NCI-H146 (cell line): ENCODE measurements around the gene IL18.
"Not testable (repeated sequence)": the region's sequence is repeated elsewhere in the genome, so short reads cannot be mapped to it uniquely, and the experiment has no call there.

ENCODE experiments used
- DNase-seq: peaks from one replicate; lab custom pipeline; 2025; lab: John Stamatoyannopoulos, UW

The IL18 gene

GRCh38 chr11:112163875-112164685 lies at the start of gene IL18:
Gene IL18, minus strand, starts transcription at chr11:112164094. Its CDS starts 9,041 bp downstream, at chr11:112155053.
- no peak for DNase-seq

GRCh38 chr11:112212710-112213109 lies 48.8 kb upstream of the IL18 start:
- no peak for DNase-seq

GRCh38 chr11:112212290-112212689 lies 48.4 kb upstream of the IL18 start:
- no peak for DNase-seq

GRCh38 chr11:112211536-112211935 lies 47.6 kb upstream of the IL18 start:
- DNase-seq: no peak

- DNase-seq: no peak
These were observed 47.0 kb upstream of the IL18 start for GRCh38 chr11:112210890-112211289.

GRCh38 chr11:112206071-112206470 lies 42.2 kb upstream of the IL18 start:
- DNase-seq: no peak

- no peak for DNase-seq
These were observed 36.4 kb upstream of the IL18 start for GRCh38 chr11:112200252-112200651.

GRCh38 chr11:112199101-112199500 lies 35.2 kb upstream of the IL18 start:
- DNase-seq: not testable (repeated sequence)

- no peak for DNase-seq
These were observed 32.7 kb upstream of the IL18 start for GRCh38 chr11:112196519-112197087.

GRCh38 chr11:112195951-112196351 lies 32.1 kb upstream of the IL18 start:
- no peak for DNase-seq

- DNase-seq: not testable (repeated sequence)
These were observed 31.2 kb upstream of the IL18 start for GRCh38 chr11:112195113-112195512.

- no peak for DNase-seq
These were observed 22.4 kb upstream of the IL18 start for GRCh38 chr11:112186304-112186703.

- DNase-seq: no peak
These were observed 22.0 kb upstream of the IL18 start for GRCh38 chr11:112185883-112186282.

GRCh38 chr11:112182867-112183266 lies 19.0 kb upstream of the IL18 start:
- DNase-seq: no peak

GRCh38 chr11:112179601-112180000 lies 15.7 kb upstream of the IL18 start:
- no peak for DNase-seq

- no peak for DNase-seq
These were observed 15.0 kb upstream of the IL18 start for GRCh38 chr11:112178936-112179335.

GRCh38 chr11:112178428-112178827 lies 14.5 kb upstream of the IL18 start:
- no peak for DNase-seq

GRCh38 chr11:112177589-112177988 lies 13.7 kb upstream of the IL18 start:
- no peak for DNase-seq

GRCh38 chr11:112176077-112176476 lies 12.2 kb upstream of the IL18 start:
- DNase-seq: no peak

- peak; percentile 45 for DNase-seq
These were observed 11.7 kb upstream of the IL18 start for GRCh38 chr11:112175599-112175952.

- peak; percentile 78 for DNase-seq
These were observed 11.1 kb upstream of the IL18 start, which contains the start of gene BCO2 for GRCh38 chr11:112174789-112175598. Gene BCO2, plus strand, starts transcription at chr11:112175512. Its CDS starts 90 bp downstream, at chr11:112175602.

- DNase-seq: no peak
These were observed 9.3 kb upstream of the IL18 start for GRCh38 chr11:112173152-112173551.
